Measurements from ENCODE around the gene TSC22D1. TPM values are rescaled to one million over a fixed set of nuclear protein-coding genes. Genes with fewer than 3 reads are reported as not detected.

Gene TSC22D1
- total RNA-seq, 1 donor from 2014 or later = 70.8 TPM

GRCh38 chr13:44423824-44424223 is 152.3 kb downstream of the TSC22D1 start:
- DNase-seq (ENCODE audit: low read depth) = no peak
- no peaks in the 10 kb centered on the region for H3K36me3 ChIP-seq (ENCODE audit: control insufficient read depth, insufficient read depth, low read length)
- H3K27me3 ChIP-seq (ENCODE audit: control insufficient read depth, insufficient read depth, low read length) = no peaks in the 10 kb centered on the region
- FAIRE-seq = no peak
- TF ChIP-seq CTCF (IDR thresholded peaks at IDR 0.05; ENCODE audit: insufficient read depth, low read length, severe bottlenecking) = no peak
- no peak overlapping the region for H3K4me3 ChIP-seq (ENCODE audit: low read depth, low read length)

GRCh38 chr13:44422755-44423643 is 153.1 kb downstream of the TSC22D1 start:
- TF ChIP-seq CTCF (IDR thresholded peaks at IDR 0.05; ENCODE audit: insufficient read depth, low read length, severe bottlenecking) = no peak
- Histone ChIP-seq H3K36me3 (ENCODE audit: control insufficient read depth, insufficient read depth, low read length) (no peaks in the 10 kb centered on the region), H3K27me3 (ENCODE audit: control insufficient read depth, insufficient read depth, low read length) (no peaks in the 10 kb centered on the region), H3K4me3 (ENCODE audit: low read depth, low read length) (no peak overlapping the region)
- FAIRE-seq (peak; percentile 23), DNase-seq (ENCODE audit: low read depth) (no peak)

DNA sequence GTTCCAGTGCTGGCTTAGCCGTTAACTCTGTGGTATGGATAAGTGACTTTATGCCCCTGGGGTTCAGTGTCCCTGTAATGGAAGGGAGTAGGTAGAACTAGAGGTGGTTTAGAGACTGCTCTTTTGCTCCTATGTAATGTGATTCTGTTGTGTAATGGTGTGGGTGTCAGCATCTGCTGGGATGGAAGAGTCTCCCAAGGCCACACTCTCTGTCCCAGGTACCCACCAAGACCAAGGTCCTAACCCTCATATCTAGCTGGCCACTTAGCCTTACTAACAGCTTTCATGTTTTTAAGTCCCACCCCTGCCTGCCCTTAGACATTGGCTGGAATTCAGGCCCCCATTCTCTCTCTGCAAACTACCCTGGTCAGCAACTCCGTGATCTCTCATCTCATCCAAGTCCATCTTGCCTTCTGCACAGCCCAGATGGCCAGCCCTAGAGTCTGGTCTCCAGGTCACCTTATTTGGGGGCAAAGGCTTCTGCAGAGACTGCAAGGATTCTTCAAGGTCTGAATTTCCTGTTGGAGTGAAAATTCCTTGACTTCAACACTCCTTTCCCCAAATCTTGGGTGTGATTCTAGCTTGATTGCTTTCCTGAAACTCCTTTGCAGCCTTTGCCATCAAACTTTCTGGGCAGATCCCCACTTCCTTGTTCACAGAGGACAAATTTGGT is 154.1 kb downstream of the TSC22D1 start:
- Histone ChIP-seq H3K4me3 (ENCODE audit: low read depth, low read length) (no peak overlapping the region), H3K27me3 (ENCODE audit: control insufficient read depth, insufficient read depth, low read length) (no peaks in the 10 kb centered on the region), H3K36me3 (ENCODE audit: control insufficient read depth, insufficient read depth, low read length) (no peaks in the 10 kb centered on the region)
- DNase-seq (ENCODE audit: low read depth) = no peak
- FAIRE-seq = no peak
- no peak for TF ChIP-seq CTCF (IDR thresholded peaks at IDR 0.05; ENCODE audit: insufficient read depth, low read length, severe bottlenecking)

GRCh38 chr13:44420376-44421220 is 155.5 kb downstream of the TSC22D1 start:
- FAIRE-seq (peak; percentile 7), DNase-seq (ENCODE audit: low read depth) (no peak)
- H3K4me3 ChIP-seq (ENCODE audit: low read depth, low read length) = no peak overlapping the region
- TF ChIP-seq CTCF (IDR thresholded peaks at IDR 0.05; ENCODE audit: insufficient read depth, low read length, severe bottlenecking) = no peak
- no peaks in the 10 kb centered on the region for H3K36me3 ChIP-seq (ENCODE audit: control insufficient read depth, insufficient read depth, low read length)
- no peaks in the 10 kb centered on the region for H3K27me3 ChIP-seq (ENCODE audit: control insufficient read depth, insufficient read depth, low read length)

DNA sequence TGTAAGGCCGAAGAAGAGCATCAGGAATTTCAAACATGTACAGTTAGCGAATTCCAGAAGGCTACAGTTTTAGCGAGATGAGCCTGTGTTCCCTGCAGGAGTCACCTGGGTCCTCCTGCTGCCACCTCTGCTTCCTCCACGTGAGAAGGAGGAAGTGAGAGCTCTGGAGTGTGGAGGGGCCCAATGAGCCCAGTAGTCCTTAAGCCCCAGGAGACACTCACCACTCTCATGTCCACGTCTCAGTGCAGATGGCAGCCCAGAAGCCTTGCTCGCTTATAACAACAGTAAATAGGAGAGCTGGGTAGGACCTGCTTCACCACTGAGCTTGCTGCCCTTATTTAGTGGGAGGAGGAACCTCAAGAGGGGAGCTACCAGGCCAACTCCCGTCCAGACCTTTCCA is 158.3 kb downstream of the TSC22D1 start:
- FAIRE-seq (no peak), DNase-seq (ENCODE audit: low read depth) (no peak)
- TF ChIP-seq CTCF (IDR thresholded peaks at IDR 0.05; ENCODE audit: insufficient read depth, low read length, severe bottlenecking) = no peak
- no peaks in the 10 kb centered on the region for H3K27me3 ChIP-seq (ENCODE audit: control insufficient read depth, insufficient read depth, low read length)
- H3K36me3 ChIP-seq (ENCODE audit: control insufficient read depth, insufficient read depth, low read length) = no peaks in the 10 kb centered on the region
- H3K4me3 ChIP-seq (ENCODE audit: low read depth, low read length) = no peak overlapping the region

Measured in bronchial epithelial cell (primary cell).